Measurements from ENCODE around the gene RAB8B.

Gene RAB8B

DNA sequence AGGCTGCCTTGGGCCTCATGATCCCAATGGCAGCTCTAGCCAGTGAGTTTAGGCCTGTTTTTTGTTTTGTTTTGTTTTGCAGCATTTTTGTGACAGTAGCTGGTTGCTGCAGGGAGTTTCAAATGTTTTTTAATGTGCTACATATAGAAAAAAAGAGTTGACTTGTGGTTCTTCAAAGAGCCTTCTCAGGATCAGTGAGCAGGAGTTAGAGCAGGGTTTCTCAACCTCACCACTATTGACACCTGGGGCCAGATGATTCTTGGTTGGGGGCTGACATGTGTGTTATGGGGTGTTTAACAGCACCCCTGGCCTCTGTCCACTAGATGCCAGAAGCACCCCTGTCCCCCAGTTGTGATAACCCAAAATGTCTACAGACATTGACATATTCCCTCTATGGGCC lies 105.9 kb downstream of the RAB8B start:
- DNase-seq (ENCODE audit: extremely low spot score, insufficient read length, low read depth) = no peak
- no peak for FAIRE-seq

DNA sequence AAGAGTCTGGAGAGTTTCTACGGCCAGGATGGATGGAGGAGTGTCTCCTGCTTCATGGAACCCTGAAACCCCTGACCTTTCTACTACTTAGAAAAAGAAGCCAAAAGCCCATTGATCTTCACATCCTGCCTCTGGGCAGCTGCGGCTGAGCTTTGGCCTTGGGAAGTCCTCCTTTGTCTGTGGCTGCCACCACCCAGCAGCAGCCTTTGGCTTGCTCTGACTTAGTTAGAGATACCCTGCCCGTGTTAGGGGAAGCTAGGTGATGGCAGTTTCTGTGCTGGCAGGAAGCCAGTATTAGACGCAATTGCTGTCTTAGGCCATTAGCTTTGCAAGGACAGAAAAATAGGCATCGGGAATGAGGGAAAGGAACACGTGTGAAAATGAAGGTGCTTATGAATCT lies 106.8 kb downstream of the RAB8B start:
- DNase-seq (ENCODE audit: extremely low spot score, insufficient read length, low read depth) = no peak
- no peak for FAIRE-seq

DNA sequence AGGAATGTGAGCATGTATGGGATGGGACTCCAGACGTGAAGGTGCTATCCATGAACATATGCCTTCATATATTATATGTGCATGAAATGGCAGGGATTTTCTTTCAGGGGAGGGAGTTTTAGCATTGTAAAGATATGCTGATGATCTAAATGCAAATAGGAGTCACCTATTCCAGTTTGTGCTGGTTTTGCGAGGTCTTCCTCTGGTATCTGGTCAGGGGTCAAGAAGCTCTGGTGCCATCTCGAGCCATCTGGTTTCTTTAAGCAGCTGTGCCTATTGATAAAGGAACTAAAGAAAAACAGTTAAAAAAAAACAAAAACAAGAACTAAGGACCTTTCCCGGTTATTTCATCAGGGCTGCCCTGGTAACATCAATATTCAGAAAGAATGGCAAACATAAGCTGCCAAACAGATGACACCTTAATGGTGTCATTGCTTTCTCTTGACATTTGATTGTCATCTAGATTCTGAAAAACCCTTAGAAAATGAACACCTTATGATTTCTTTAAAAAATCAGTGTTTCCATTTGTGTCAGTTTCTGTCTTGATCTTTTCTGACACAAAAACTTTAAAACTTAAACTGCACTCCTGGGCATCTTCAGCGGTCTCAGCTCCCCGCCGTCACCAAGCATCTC lies 110.7 kb downstream of the RAB8B start:
- no peak for FAIRE-seq
- no peak for DNase-seq (ENCODE audit: extremely low spot score, insufficient read length, low read depth)

DNA sequence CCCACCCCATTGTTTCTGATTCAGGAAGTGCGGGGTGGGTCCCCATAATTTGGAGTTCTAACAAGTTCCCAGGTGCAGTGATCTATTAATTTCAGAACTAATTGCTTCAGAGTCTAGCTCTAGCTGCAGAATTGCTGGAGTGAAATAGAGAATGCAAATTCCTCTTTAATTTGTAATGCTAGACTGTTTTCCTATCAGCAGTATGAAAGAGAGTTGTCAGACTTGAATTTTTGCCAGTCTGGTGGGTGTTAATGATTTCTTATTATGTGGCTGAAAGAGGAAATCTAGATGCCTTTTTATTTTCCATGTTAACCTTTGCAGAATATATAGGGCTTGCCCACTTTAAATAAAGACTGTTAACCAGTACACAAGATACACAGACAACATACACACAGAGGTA lies 111.7 kb downstream of the RAB8B start:
- DNase-seq (ENCODE audit: extremely low spot score, insufficient read length, low read depth) (no peak), FAIRE-seq (no peak)

DNA sequence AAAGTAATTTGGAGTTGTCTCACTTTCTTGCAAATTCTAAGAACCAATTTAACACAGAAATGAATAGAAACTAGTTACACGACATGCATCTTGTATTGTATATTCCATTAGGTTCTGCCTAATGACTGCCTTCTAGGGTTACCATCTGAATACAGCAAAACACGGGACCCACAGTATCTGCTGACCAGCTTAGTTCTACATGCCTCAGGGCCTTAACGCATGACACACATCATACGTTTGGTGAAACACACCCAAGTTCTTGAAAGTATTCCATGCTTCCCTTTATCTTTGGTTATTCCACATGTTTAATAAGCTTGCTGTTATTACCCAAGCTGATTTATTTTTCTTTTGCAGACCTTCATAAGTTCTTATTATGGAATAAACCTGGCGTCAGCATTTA lies 115.9 kb downstream of the RAB8B start:
- DNase-seq (ENCODE audit: extremely low spot score, insufficient read length, low read depth) (no peak), FAIRE-seq (no peak)

DNA sequence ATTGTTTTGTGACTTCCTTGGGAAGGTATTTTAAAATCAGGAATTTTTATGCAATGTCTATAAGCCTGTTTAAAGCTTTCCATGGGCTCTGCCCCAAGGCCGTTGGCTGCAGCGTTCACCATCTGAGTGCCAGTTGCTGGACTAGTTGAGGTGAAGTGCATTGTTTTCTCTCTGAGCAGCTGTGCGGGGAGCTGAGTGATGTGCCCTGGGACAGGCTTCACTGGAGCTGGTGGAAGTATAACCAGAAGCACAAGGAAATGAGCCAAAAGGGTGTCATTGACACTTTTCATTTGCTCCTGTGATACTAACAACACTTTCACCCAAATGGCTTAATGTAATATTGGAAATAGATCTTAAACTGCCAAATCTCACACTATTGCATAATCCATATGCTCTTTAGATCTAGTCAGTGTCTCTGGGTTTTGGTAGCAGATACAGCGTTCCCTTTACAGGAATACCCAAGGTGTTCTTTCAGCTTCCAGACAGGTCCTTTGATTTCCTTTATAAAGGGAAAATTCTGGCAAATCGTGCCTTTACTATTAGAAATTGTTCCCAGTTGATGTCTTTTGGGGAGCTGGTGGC lies 117.2 kb downstream of the RAB8B start:
- DNase-seq (ENCODE audit: extremely low spot score, insufficient read length, low read depth) (no peak), FAIRE-seq (no peak)

DNA sequence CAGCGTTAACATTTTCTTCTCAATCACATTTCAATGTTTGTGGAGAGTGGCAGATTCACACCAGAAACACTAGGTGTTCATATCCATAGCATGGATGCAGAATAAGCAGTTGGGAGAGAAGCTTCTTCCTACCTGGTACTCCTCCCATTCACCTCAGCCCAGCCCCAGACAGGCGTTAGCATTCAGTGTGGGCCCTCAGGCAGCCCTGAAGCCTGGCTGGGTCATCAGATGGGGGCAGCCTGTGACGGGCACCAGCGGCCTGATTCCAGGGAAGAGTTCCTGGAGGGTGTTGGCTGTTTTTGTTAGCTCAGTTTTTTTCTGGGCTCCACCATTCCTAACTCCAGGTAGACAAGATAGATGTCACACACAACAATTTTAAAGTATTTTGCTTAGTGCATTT lies 119.1 kb downstream of the RAB8B start:
- no peak for DNase-seq (ENCODE audit: extremely low spot score, insufficient read length, low read depth)
- FAIRE-seq = no peak

DNA sequence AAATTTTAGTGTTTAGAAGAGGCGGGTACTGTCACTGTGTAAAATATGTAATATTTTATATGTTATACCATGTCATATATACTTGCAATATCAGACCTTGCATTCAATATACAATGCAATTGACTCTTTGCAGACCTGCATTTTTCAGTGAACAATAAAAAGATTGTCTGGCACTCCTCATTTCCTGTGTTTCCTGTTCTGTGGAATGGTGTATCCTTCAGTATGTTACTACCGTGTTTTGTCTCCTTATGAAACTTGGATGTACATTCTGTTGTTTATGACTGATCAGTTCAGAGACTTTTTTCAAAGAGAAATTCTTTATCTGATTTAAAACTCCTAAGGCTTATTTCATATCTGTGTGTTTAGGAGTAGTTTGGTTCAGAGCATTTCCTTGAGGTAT lies 119.5 kb downstream of the RAB8B start:
- FAIRE-seq = no peak
- no peak for DNase-seq (ENCODE audit: extremely low spot score, insufficient read length, low read depth)

DNA sequence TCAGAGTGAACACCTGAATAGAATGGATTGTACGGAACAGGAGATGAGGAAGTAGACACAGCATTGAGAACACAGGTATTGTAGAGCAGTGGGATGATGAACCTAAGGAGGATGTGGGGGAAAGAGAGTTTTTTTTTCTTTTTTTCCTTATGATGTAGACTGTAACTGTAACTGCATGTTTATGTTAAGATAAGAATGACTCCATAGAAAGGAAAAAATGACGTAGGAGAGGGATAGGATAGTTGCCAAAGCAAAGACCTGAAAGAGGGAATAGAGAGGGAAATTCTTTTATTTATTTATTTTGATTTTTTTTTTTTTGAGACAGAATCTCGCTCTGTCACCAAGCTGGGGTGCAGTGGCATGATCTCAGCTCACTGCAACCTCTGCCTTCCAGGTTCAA lies 121.2 kb downstream of the RAB8B start:
- FAIRE-seq = no peak
- no peak for DNase-seq (ENCODE audit: extremely low spot score, insufficient read length, low read depth)

DNA sequence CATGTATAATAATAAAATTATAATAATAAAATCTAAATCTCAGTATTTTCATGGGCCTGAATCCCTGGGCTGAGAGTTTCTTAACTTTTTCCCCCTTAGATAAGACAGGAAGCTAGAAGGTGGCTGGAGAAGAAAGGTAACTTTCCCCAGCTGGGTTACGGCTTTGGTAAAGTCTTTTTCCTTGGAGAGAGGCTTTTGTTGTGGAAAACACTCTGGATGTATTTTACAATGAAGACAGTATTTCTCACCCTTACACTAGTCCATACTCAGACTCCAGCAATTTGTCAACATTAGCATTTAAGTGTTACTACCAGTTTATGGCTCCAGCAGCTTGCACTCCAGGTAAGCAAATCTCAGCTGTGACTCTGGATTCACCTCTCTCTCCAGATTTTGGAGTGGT lies 122.9 kb downstream of the RAB8B start:
- DNase-seq (ENCODE audit: extremely low spot score, insufficient read length, low read depth) (no peak), FAIRE-seq (no peak)

DNA sequence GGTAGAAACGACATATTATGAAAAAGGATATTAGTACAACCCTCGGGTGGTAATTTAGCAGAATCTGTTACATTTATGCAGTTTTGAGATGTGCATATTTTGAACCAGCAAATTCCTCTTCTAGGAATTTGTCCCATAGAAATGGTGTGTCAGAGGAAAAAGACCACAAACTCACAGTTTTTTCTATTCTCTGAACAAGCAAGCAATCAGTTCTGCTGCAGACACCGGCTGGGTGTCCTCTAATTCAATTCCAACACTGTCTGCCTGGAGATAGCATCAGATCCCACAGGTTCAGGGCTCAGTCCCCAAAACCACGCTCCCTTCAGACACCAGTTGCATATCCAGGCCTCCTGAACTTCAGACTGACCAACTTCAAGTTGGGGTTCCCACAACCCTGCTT lies 124.4 kb downstream of the RAB8B start:
- DNase-seq (ENCODE audit: extremely low spot score, insufficient read length, low read depth) (no peak), FAIRE-seq (no peak)

DNA sequence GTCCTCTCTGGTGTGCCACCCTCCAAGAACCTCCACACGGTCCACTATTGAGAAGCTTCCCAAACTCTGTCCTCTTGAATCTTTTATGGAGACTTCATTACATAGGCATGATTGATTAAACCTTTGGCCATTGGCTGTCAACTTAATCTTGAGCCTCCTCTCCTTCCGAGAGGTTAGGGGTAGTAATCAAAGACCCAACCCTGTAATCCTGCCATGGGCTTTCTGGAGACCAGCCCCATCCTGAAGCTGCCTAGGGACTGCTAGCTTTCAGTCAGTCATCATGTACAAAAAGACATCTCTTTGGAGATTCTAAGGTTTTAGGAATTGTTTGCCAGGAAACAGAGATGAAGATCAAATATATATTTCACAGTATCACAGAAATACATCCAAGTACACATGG lies 125.0 kb downstream of the RAB8B start:
- DNase-seq (ENCODE audit: extremely low spot score, insufficient read length, low read depth) (no peak), FAIRE-seq (no peak)
